Activated T-helper 17 cell treated with anti-CD3 and anti-CD28 coated beads, Interleukin-2, amount 50 U/mL, for 72 hours (primary cell): ENCODE data around the gene DNAH14. TPM values are rescaled to one million over a fixed set of nuclear protein-coding genes. Genes with fewer than 3 reads are reported as not detected.
"Not testable (repeated sequence)": the region's sequence is repeated elsewhere in the genome, so short reads cannot be mapped to it uniquely, and the experiment has no call there.

Source experiments
- ATAC-seq: fragments of 150-1000 bp; cut with Tn5 transposase; replicated peaks from 2 replicates; pipeline ENCODE4 v1.10.0; 2021; ENCODE audit warnings: mild to moderate bottlenecking, moderate library complexity
- H3K27ac Mint-ChIP-seq: one replicate; pipeline ENCODE4 v1.8.0; 2022; ENCODE audit warnings: mixed read lengths
- H3K27me3 Mint-ChIP-seq: one replicate; pipeline ENCODE4 v1.8.0; 2022; ENCODE audit warnings: mixed read lengths
- H3K36me3 Mint-ChIP-seq: one replicate; pipeline ENCODE4 v1.8.0; 2022; ENCODE audit warnings: low read depth, mild to moderate bottlenecking, mixed read lengths
- H3K4me1 Mint-ChIP-seq: one replicate; pipeline ENCODE4 v1.8.0; 2022; ENCODE audit warnings: mixed read lengths
- H3K4me3 Mint-ChIP-seq: one replicate; pipeline ENCODE4 v1.8.0; 2022; ENCODE audit warnings: mild to moderate bottlenecking, mixed read lengths
- H3K9me3 Mint-ChIP-seq: one replicate; pipeline ENCODE4 v1.8.0; 2022; ENCODE audit warnings: mixed read lengths
- total RNA-seq, 2 donors: library from RNA; stranded (reverse); gene quantifications; one replicate each; pipeline ENCODE4 v1.2.3, GENCODE V29; 2022

The DNAH14 gene
- total RNA-seq = 1 to 10 TPM in 1 of 2 donors, under 1 TPM in 1; 0.16 to 2.2 TPM

- ATAC-seq = peak; percentile 32
- Mint-ChIP-seq H3K27me3 (peaks cover 33% of the 10 kb centered on the region), H3K27ac (no peak within 1 kb of the TSS), H3K4me1 (no peaks in the 10 kb centered on the region), H3K36me3 (peaks cover 6% of the 10 kb centered on the region), H3K9me3 (peaks cover 16% of the 10 kb centered on the region), H3K4me3 (peak within 1 kb of the TSS; percentile 40)
Observed at GRCh38 chr1:224929335-224930237, at the start of gene DNAH14. DNAH14 (plus strand) TSS chr1:224929675; CDS start chr1:224952703, 23,028 bp downstream.

- no peak overlapping the region for H3K4me3 Mint-ChIP-seq
- H3K9me3 Mint-ChIP-seq = peaks cover 4% of the 10 kb centered on the region
- no peaks in the 10 kb centered on the region for H3K36me3 Mint-ChIP-seq
- H3K27me3 Mint-ChIP-seq = peaks cover 31% of the 10 kb centered on the region
- no peak for ATAC-seq
- no peaks in the 10 kb centered on the region for H3K4me1 Mint-ChIP-seq
- no peak overlapping the region for H3K27ac Mint-ChIP-seq
Observed at GRCh38 chr1:224880593-224881307, 48.7 kb upstream of the DNAH14 start.

GRCh38 chr1:224881308-224881692 is 48.2 kb upstream of the DNAH14 start:
- ATAC-seq, H3K36me3 Mint-ChIP-seq, H3K9me3 Mint-ChIP-seq, H3K27ac Mint-ChIP-seq, H3K4me1 Mint-ChIP-seq, H3K4me3 Mint-ChIP-seq: not testable (repeated sequence)
- H3K27me3 Mint-ChIP-seq = peaks cover 31% of the 10 kb centered on the region

GRCh38 chr1:224881762-224882211 is 47.7 kb upstream of the DNAH14 start:
- H3K27me3 Mint-ChIP-seq = peaks cover 32% of the 10 kb centered on the region
- H3K27ac Mint-ChIP-seq = no peak overlapping the region
- H3K4me1 Mint-ChIP-seq = no peaks in the 10 kb centered on the region
- no peak for ATAC-seq
- no peaks in the 10 kb centered on the region for H3K36me3 Mint-ChIP-seq
- H3K9me3 Mint-ChIP-seq = peaks cover 15% of the 10 kb centered on the region
- H3K4me3 Mint-ChIP-seq = no peak overlapping the region

GRCh38 chr1:224882264-224882663 is 47.2 kb upstream of the DNAH14 start:
- H3K36me3 Mint-ChIP-seq = no peaks in the 10 kb centered on the region
- H3K27ac Mint-ChIP-seq = no peak overlapping the region
- H3K4me1 Mint-ChIP-seq = no peaks in the 10 kb centered on the region
- H3K4me3 Mint-ChIP-seq = no peak overlapping the region
- H3K27me3 Mint-ChIP-seq = peaks cover 32% of the 10 kb centered on the region
- H3K9me3 Mint-ChIP-seq = peaks cover 15% of the 10 kb centered on the region
- ATAC-seq = no peak

GRCh38 chr1:224883091-224883490 is 46.4 kb upstream of the DNAH14 start:
- peaks cover 15% of the 10 kb centered on the region for H3K9me3 Mint-ChIP-seq
- H3K27me3 Mint-ChIP-seq = peaks cover 31% of the 10 kb centered on the region
- no peak overlapping the region for H3K27ac Mint-ChIP-seq
- no peaks in the 10 kb centered on the region for H3K36me3 Mint-ChIP-seq
- H3K4me3 Mint-ChIP-seq = no peak overlapping the region
- ATAC-seq = no peak
- H3K4me1 Mint-ChIP-seq = no peaks in the 10 kb centered on the region

- no peak for ATAC-seq
- no peak overlapping the region for H3K27ac Mint-ChIP-seq
Observed at GRCh38 chr1:224884361-224884801, 45.1 kb upstream of the DNAH14 start.

GRCh38 chr1:224885376-224885775 is 44.1 kb upstream of the DNAH14 start:
- not testable (repeated sequence) for H3K4me1 Mint-ChIP-seq, H3K4me3 Mint-ChIP-seq, H3K27ac Mint-ChIP-seq, ATAC-seq, H3K36me3 Mint-ChIP-seq
- Mint-ChIP-seq H3K27me3 (peaks cover 18% of the 10 kb centered on the region), H3K9me3 (peaks cover 15% of the 10 kb centered on the region)

More at GRCh38 chr1:224884361-224884801, 45.1 kb upstream of the DNAH14 start:
- H3K9me3 Mint-ChIP-seq = peaks cover 15% of the 10 kb centered on the region
- peaks cover 24% of the 10 kb centered on the region for H3K27me3 Mint-ChIP-seq
- no peaks in the 10 kb centered on the region for H3K4me1 Mint-ChIP-seq
- H3K4me3 Mint-ChIP-seq = no peak overlapping the region
- no peaks in the 10 kb centered on the region for H3K36me3 Mint-ChIP-seq

GRCh38 chr1:224894915-224895314 is 34.6 kb upstream of the DNAH14 start:
- no peaks in the 10 kb centered on the region for H3K36me3 Mint-ChIP-seq
- no peak for ATAC-seq
- H3K4me3 Mint-ChIP-seq = no peak overlapping the region
- peaks cover 9% of the 10 kb centered on the region for H3K9me3 Mint-ChIP-seq
- H3K27ac Mint-ChIP-seq = no peak overlapping the region
- H3K27me3 Mint-ChIP-seq = peaks cover 7% of the 10 kb centered on the region
- H3K4me1 Mint-ChIP-seq = no peaks in the 10 kb centered on the region

GRCh38 chr1:224896130-224896781 is 33.2 kb upstream of the DNAH14 start:
- no peak for ATAC-seq
- H3K9me3 Mint-ChIP-seq = peaks cover 9% of the 10 kb centered on the region
- H3K27ac Mint-ChIP-seq = no peak overlapping the region
- peaks cover 14% of the 10 kb centered on the region for H3K27me3 Mint-ChIP-seq
- H3K4me3 Mint-ChIP-seq = no peak overlapping the region
- no peaks in the 10 kb centered on the region for H3K36me3 Mint-ChIP-seq
- H3K4me1 Mint-ChIP-seq = no peaks in the 10 kb centered on the region

GRCh38 chr1:224897529-224898327 is 31.7 kb upstream of the DNAH14 start:
- H3K9me3 Mint-ChIP-seq = peaks cover 9% of the 10 kb centered on the region
- no peak overlapping the region for H3K4me3 Mint-ChIP-seq
- peaks cover 20% of the 10 kb centered on the region for H3K27me3 Mint-ChIP-seq
- no peaks in the 10 kb centered on the region for H3K36me3 Mint-ChIP-seq
- no peaks in the 10 kb centered on the region for H3K4me1 Mint-ChIP-seq
- H3K27ac Mint-ChIP-seq = no peak overlapping the region
- no peak for ATAC-seq

- H3K9me3 Mint-ChIP-seq = peaks cover 9% of the 10 kb centered on the region
- no peaks in the 10 kb centered on the region for H3K36me3 Mint-ChIP-seq
Observed at GRCh38 chr1:224898937-224899336, 30.5 kb upstream of the DNAH14 start.

GRCh38 chr1:224900062-224900630 is 29.3 kb upstream of the DNAH14 start:
- Mint-ChIP-seq H3K9me3 (peaks cover 9% of the 10 kb centered on the region), H3K4me1 (no peaks in the 10 kb centered on the region), H3K27ac (no peak overlapping the region), H3K27me3 (peaks cover 30% of the 10 kb centered on the region), H3K4me3 (no peak overlapping the region), H3K36me3 (no peaks in the 10 kb centered on the region)
- no peak for ATAC-seq

More at GRCh38 chr1:224898937-224899336, 30.5 kb upstream of the DNAH14 start:
- no peaks in the 10 kb centered on the region for H3K4me1 Mint-ChIP-seq
- no peak overlapping the region for H3K4me3 Mint-ChIP-seq
- ATAC-seq = no peak
- H3K27ac Mint-ChIP-seq = no peak overlapping the region
- peaks cover 24% of the 10 kb centered on the region for H3K27me3 Mint-ChIP-seq
